H1 (cell line): Measurements from ENCODE around the gene STARD8. TPM values are rescaled to one million over a fixed set of nuclear protein-coding genes. Genes with fewer than 3 reads are reported as not detected.

Source experiments
- CTCF ChIA-PET: fragments of 300-600 bp; sonication (Branson Sonifier 250); formaldehyde crosslinking; loops from one replicate; lab custom pipeline; 2021; ENCODE audit not compliant: partially characterized antibody; lab: Charles Lee
- POLR2A ChIA-PET: fragments of 300-600 bp; sonication (Branson Sonifier 250); formaldehyde crosslinking; loops from one replicate; lab custom pipeline; 2021; ENCODE audit warnings: inconsistent platforms; ENCODE audit not compliant: partially characterized antibody; lab: Charles Lee
- DNase-seq, 2 experiments: peaks; one replicate each; pipeline versions ENCODE4 v3.0.0 to v3.0.0-alpha.2; 2010 to 2022; ENCODE audit warnings: low spot score in 2 of 2, low read depth in 1 of 2, mixed read lengths in 1 of 2
- FAIRE-seq: peaks from 2 replicates; lab custom pipeline; 2011; peaks lifted over from hg19 to GRCh38; lab: Jason Lieb, UNC
- H2AFZ ChIP-seq: 2 replicates; pipeline ENCODE4 v1.8.1; 2012; ENCODE audit warnings: low read length, inconsistent platforms
- H2AK5ac ChIP-seq: 2 replicates; pipeline ENCODE4 v1.6.1; 2013; ENCODE audit warnings: low read depth, low read length
- H2BK120ac ChIP-seq: replicated peaks from 2 replicates; pipeline ENCODE3; 2013; ENCODE audit warnings: low read depth, low read length, inconsistent platforms
- H2BK12ac ChIP-seq: 2 replicates; pipeline ENCODE4 v1.6.1; 2013; ENCODE audit warnings: low read depth, low read length
- H2BK15ac ChIP-seq: 2 replicates; pipeline ENCODE4 v1.6.1; 2013; ENCODE audit warnings: low read length
- H2BK20ac ChIP-seq: 2 replicates; pipeline ENCODE4 v1.6.1; 2013; ENCODE audit warnings: low read length
- H2BK5ac ChIP-seq: 2 replicates; pipeline ENCODE4 v1.6.1; 2013; ENCODE audit warnings: low read depth, low read length
- H3K14ac ChIP-seq: 2 replicates; pipeline ENCODE4 v1.6.1; 2013; ENCODE audit warnings: inconsistent platforms; ENCODE audit not compliant: insufficient read length
- H3K18ac ChIP-seq: 2 replicates; pipeline ENCODE4 v1.6.1; 2013; ENCODE audit warnings: low read length; ENCODE audit errors: extremely low read depth
- H3K23ac ChIP-seq: 2 replicates; pipeline ENCODE4 v1.6.1; 2013; ENCODE audit warnings: inconsistent platforms; ENCODE audit not compliant: insufficient read length
- H3K23me2 ChIP-seq: 2 replicates; pipeline ENCODE4 v1.6.1; 2013; ENCODE audit warnings: low read depth, low read length
- H3K27ac ChIP-seq: 2 replicates; pipeline ENCODE4 v1.6.1; 2011; ENCODE audit warnings: low read depth, low read length, inconsistent platforms
- H3K27me3 ChIP-seq, 4 experiments: replicated peaks in 1 of 4; 1 replicate in 1 of 4; 2 replicates in 3 of 4; pipeline versions ENCODE4 v1.6.1 to v1.8.1; 2011 to 2013; ENCODE audit warnings: low read length in 3 of 4, mild to moderate bottlenecking in 3 of 4, inconsistent platforms in 2 of 4, mixed read lengths in 2 of 4, moderate library complexity in 1 of 4; ENCODE audit not compliant: control insufficient read depth in 3 of 4, insufficient read depth in 3 of 4; ENCODE audit errors: extremely low read depth in 1 of 4
- H3K36me3 ChIP-seq, 4 experiments: 2 replicates each; pipeline versions ENCODE4 v1.6.1 to v1.8.1; 2011 to 2013; ENCODE audit warnings: mild to moderate bottlenecking in 4 of 4, low read length in 3 of 4, moderate library complexity in 2 of 4, control low read depth in 1 of 4, inconsistent platforms in 1 of 4; ENCODE audit not compliant: insufficient read depth in 4 of 4, control insufficient read depth in 2 of 4
- H3K4ac ChIP-seq: replicated peaks from 2 replicates; pipeline ENCODE3; 2013; ENCODE audit warnings: low read length, low read depth, mixed read lengths, inconsistent platforms; ENCODE audit not compliant: insufficient read length
- H3K4me1 ChIP-seq, 4 experiments: replicated peaks in 1 of 4; 1 replicate in 1 of 4; 2 replicates in 3 of 4; pipeline versions ENCODE4 v1.6.1 to v1.8.1; 2011 to 2013; ENCODE audit warnings: low read length in 3 of 4, inconsistent platforms in 2 of 4, mixed read lengths in 1 of 4; ENCODE audit not compliant: insufficient read depth in 4 of 4, control insufficient read depth in 3 of 4
- H3K4me2 ChIP-seq, 2 experiments: 2 replicates each; pipeline versions ENCODE4 v1.6.1 to v1.8.1; 2011 to 2013; ENCODE audit warnings: low read depth in 2 of 2, low read length in 2 of 2, control low read depth in 1 of 2, inconsistent platforms in 1 of 2, mild to moderate bottlenecking in 1 of 2; ENCODE audit not compliant: insufficient read depth in 1 of 2
- H3K4me3 ChIP-seq, 4 experiments: fragments of 200-600, 300-600 bp in 1 of 4; sonication (generic), shearing (Covaris generic), sonication (Bioruptor Twin) in 1 of 4; 2 replicates each; pipeline versions ENCODE4 v1.5.1 to v1.8.1; 2011 to 2016; ENCODE audit warnings: low read length in 4 of 4, low read depth in 3 of 4, control low read depth in 2 of 4, inconsistent platforms in 2 of 4, mild to moderate bottlenecking in 2 of 4, mixed read lengths in 1 of 4, moderate library complexity in 1 of 4; ENCODE audit not compliant: insufficient read depth in 2 of 4; ENCODE audit errors: extremely low read depth in 1 of 4
- H3K56ac ChIP-seq: replicated peaks from 2 replicates; pipeline ENCODE3; 2013; ENCODE audit warnings: low read depth, mild to moderate bottlenecking, mixed read lengths, low read length, inconsistent platforms; ENCODE audit not compliant: insufficient read length
- H3K79me1 ChIP-seq: 2 replicates; pipeline ENCODE4 v1.6.1; 2013; ENCODE audit warnings: low read depth, low read length, control low read depth
- H3K79me2 ChIP-seq, 2 experiments: 2 replicates each; pipeline versions ENCODE4 v1.6.1 to v1.8.1; 2012 to 2013; ENCODE audit warnings: low read length in 2 of 2, mild to moderate bottlenecking in 2 of 2, inconsistent platforms in 1 of 2; ENCODE audit not compliant: insufficient read depth in 2 of 2, control insufficient read depth in 1 of 2
- H3K9ac ChIP-seq, 4 experiments: replicated peaks in 1 of 4; 1 replicate in 1 of 4; 2 replicates in 3 of 4; pipeline versions ENCODE4 v1.6.1 to v1.8.1; 2011 to 2013; ENCODE audit warnings: low read depth in 3 of 4, low read length in 3 of 4, control low read depth in 2 of 4, mild to moderate bottlenecking in 2 of 4, moderate library complexity in 2 of 4, inconsistent platforms in 1 of 4; ENCODE audit errors: extremely low read depth in 1 of 4
- H3K9me3 ChIP-seq, 2 experiments: 2 replicates each; pipeline versions ENCODE4 v1.6.1 to v1.8.1; 2012 to 2013; ENCODE audit warnings: mild to moderate bottlenecking in 2 of 2, moderate library complexity in 2 of 2, control low read depth in 1 of 2, inconsistent platforms in 1 of 2, low read depth in 1 of 2, low read length in 1 of 2, mixed read lengths in 1 of 2; ENCODE audit not compliant: insufficient read depth in 2 of 2
- H4K20me1 ChIP-seq, 2 experiments: replicated peaks in 1 of 2; 2 replicates each; pipeline versions ENCODE3 to v1.8.1; 2011 to 2013; ENCODE audit warnings: inconsistent platforms in 2 of 2, low read length in 2 of 2, mild to moderate bottlenecking in 1 of 2; ENCODE audit not compliant: insufficient read depth in 2 of 2, control insufficient read depth in 1 of 2
- H4K5ac ChIP-seq: 2 replicates; pipeline ENCODE4 v1.6.1; 2013; ENCODE audit warnings: low read length, low read depth, mixed read lengths, inconsistent platforms; ENCODE audit not compliant: insufficient read length
- H4K8ac ChIP-seq: 2 replicates; pipeline ENCODE4 v1.8.0; 2013; ENCODE audit warnings: mild to moderate bottlenecking, moderate library complexity, low read length, inconsistent platforms; ENCODE audit not compliant: insufficient read depth; ENCODE audit errors: extremely low read depth
- H4K91ac ChIP-seq: replicated peaks from 2 replicates; pipeline ENCODE3; 2013; ENCODE audit warnings: low read length, mixed read lengths, inconsistent platforms; ENCODE audit not compliant: insufficient read length
- BACH1 ChIP-seq: IDR thresholded peaks from 2 replicates; pipeline ENCODE4 v1.6.1; 2012; ENCODE audit warnings: low read length, improper control_type of control experiment
- CBX5 ChIP-seq: fragments of 300-800, 300-1000 bp; sonication (generic); IDR thresholded peaks from 2 replicates; pipeline ENCODE4 v1.7.1; 2016; ENCODE audit warnings: antibody characterized with exemption, low read length, low read depth
- FOSL1 ChIP-seq: IDR thresholded peaks from 2 replicates; pipeline ENCODE4 v1.6.1; 2011; ENCODE audit warnings: mild to moderate bottlenecking, low read depth, low read length, moderate library complexity; ENCODE audit not compliant: insufficient read depth
- GTF2F1 ChIP-seq: IDR thresholded peaks from 2 replicates; pipeline ENCODE4 v1.6.1; 2012; ENCODE audit warnings: low read depth, low read length, improper control_type of control experiment, borderline replicate concordance
- JUND ChIP-seq: IDR thresholded peaks from 2 replicates; pipeline ENCODE4 v1.6.1; 2011; ENCODE audit warnings: mild to moderate bottlenecking, improper control_type of control experiment, low read length
- NANOG ChIP-seq: IDR thresholded peaks from 2 replicates; pipeline ENCODE4 v1.6.1; 2011; ENCODE audit warnings: low read length, low read depth, mild to moderate bottlenecking, inconsistent platforms; ENCODE audit not compliant: insufficient read depth, poor library complexity, severe bottlenecking
- NRF1 ChIP-seq: IDR thresholded peaks from 2 replicates; pipeline ENCODE4 v1.6.1; 2011; ENCODE audit warnings: mild to moderate bottlenecking, low read depth, low read length, improper control_type of control experiment
- POLR2A ChIP-seq, 2 experiments: IDR thresholded peaks; 1 replicate in 1 of 2; 2 replicates in 1 of 2; pipeline ENCODE4 v1.6.1; 2011; ENCODE audit warnings: low read depth in 2 of 2, low read length in 2 of 2, mild to moderate bottlenecking in 2 of 2; ENCODE audit errors: control extremely low read depth in 1 of 2
- SIX5 ChIP-seq: IDR thresholded peaks from 2 replicates; pipeline ENCODE4 v1.6.1; 2011; ENCODE audit warnings: mild to moderate bottlenecking, low read depth, low read length
- SP1 ChIP-seq: IDR thresholded peaks from 2 replicates; pipeline ENCODE4 v1.6.1; 2011; ENCODE audit warnings: low read depth, low read length
- SP2 ChIP-seq: IDR thresholded peaks from 2 replicates; pipeline ENCODE4 v1.6.1; 2012; ENCODE audit warnings: mild to moderate bottlenecking, low read length, inconsistent platforms
- SP4 ChIP-seq: IDR thresholded peaks from 2 replicates; pipeline ENCODE4 v1.6.1; 2012; ENCODE audit warnings: low read length, inconsistent platforms
- TAF1 ChIP-seq: IDR thresholded peaks from 2 replicates; pipeline ENCODE4 v1.6.1; 2011; ENCODE audit warnings: mild to moderate bottlenecking, low read depth, low read length
- WGBS, 2 experiments: shearing (Covaris generic) in 1 of 2; methylation state at CpG; one replicate each; pipeline versions ENCODE4 v1.1.6 to v1.1.7; 2013 to 2015; ENCODE audit warnings: low lambda C conversion rate in 2 of 2, mixed read lengths in 2 of 2, inconsistent platforms in 1 of 2, low coverage in 1 of 2, missing lambda C conversion rate in 1 of 2; ENCODE audit not compliant: insufficient replicate concordance in 2 of 2, insufficient coverage in 1 of 2, insufficient read length in 1 of 2; ENCODE audit errors: extremely low coverage in 1 of 2, missing lambda C conversion rate in 1 of 2; 5-methylcytosine and 5-hydroxymethylcytosine counted together
- polyA plus RNA-seq, 7 experiments: library from polyadenylated mRNA; depleted of rRNA in 3 of 7; stranded (reverse) in 5 of 7; unstranded in 2 of 7; fragments of >200 nt in 5 of 7; fragments of 200-250 nt in 2 of 7; gene quantifications; 1 replicate in 5 of 7; 2 replicates in 1 of 7; 4 replicates in 1 of 7; pipeline versions ENCODE4 v1.2.1 to v1.2.3, GENCODE V29; 2011 to 2013; ENCODE audit warnings: missing spikeins in 2 of 7, mixed read lengths in 2 of 7
- total RNA-seq: library from RNA; stranded (reverse); fragmentation: NEBNext Ultra II Directional; extraction: Animal tissue kit (Norgen Biotek cat#: 25700); gene quantifications from 2 replicates; pipeline ENCODE4 v1.2.1, GENCODE V29; 2021

Gene STARD8
- total and polyA plus RNA-seq, 2 of the 8 experiments (the other 6 are each of a cell fraction or from before 2014, with no cell fraction given): 1.8 to 3.8 TPM

GRCh38 chrX:68672581-68673318 lies 25.3 kb downstream of the STARD8 start:
- no peaks in the 10 kb centered on the region for H4K20me1 ChIP-seq
- WGBS, 2 experiments: 54% methylated on average over 3 of the region's 3 CpGs; no CpG with 5 or more reads in 1 of the 2 experiments
- no peak overlapping the region for H2BK15ac ChIP-seq
- H3K4ac ChIP-seq: no peak overlapping the region
- no peaks in the 10 kb centered on the region for H3K9me3 ChIP-seq
- no peak overlapping the region for H3K23ac ChIP-seq
- H3K79me1 ChIP-seq: no peaks in the 10 kb centered on the region
- H2BK120ac ChIP-seq: no peak overlapping the region
- no peak overlapping the region for H4K8ac ChIP-seq
- H3K9ac ChIP-seq: no peak overlapping the region
- ChIA-PET POLR2A (interaction anchor here (0.7 to 1.7 kb wide), 3 partner anchors 13 to 96 kb away, joined by 3 to 7 read pairs (median 3); no protein-coding TSS in a partner anchor), CTCF (interaction anchor here (0.8 to 1.7 kb wide), 7 partner anchors 10 to 489 kb away, joined by 3 to 6 read pairs (median 4); no protein-coding TSS in a partner anchor)
- H3K4me2 ChIP-seq: peak overlapping the region; percentile 21 to 34; a peak in 2 of 4 replicates
- no peak overlapping the region; the same call in 1 of the 2 replicates for H3K27ac ChIP-seq
- H3K56ac ChIP-seq: no peak overlapping the region
- H4K91ac ChIP-seq: no peak overlapping the region
- no peak overlapping the region for H2BK5ac ChIP-seq
- no peak for TF ChIP-seq SIX5
- no peak for TF ChIP-seq SP4
- TF ChIP-seq GTF2F1: no peak
- TF ChIP-seq FOSL1: no peak
- no peak for TF ChIP-seq NANOG
- TF ChIP-seq JUND: no peak
- TF ChIP-seq SP1: no peak
- no peak for TF ChIP-seq TAF1
- TF ChIP-seq BACH1: no peak
- no peak for TF ChIP-seq POLR2A (IDR thresholded peaks at IDR 0.05; ENCODE audit: control extremely low read depth in 1 of 2, low read depth in 2 of 2, low read length in 2 of 2)
- TF ChIP-seq NRF1: no peak
- TF ChIP-seq SP2: no peak
- no peak for TF ChIP-seq CBX5
- no peaks in the 10 kb centered on the region for H3K36me3 ChIP-seq
- H4K5ac ChIP-seq: no peak overlapping the region
- H3K18ac ChIP-seq: no peak overlapping the region
- no peak overlapping the region for H2AK5ac ChIP-seq
- H3K4me3 ChIP-seq: no peak overlapping the region
- H2BK12ac ChIP-seq: 0 out of 2 replicates have a peak overlapping the region, but pooled peaks have one; percentile 60
- no peak for DNase-seq
- peaks cover 0 to 14% (median 6%) of the 10 kb centered on the region in 4 experiments; a peak in 5 of 7 replicates for H3K4me1 ChIP-seq
- peak; percentile 75 for FAIRE-seq
- H3K27me3 ChIP-seq: no peaks in the 10 kb centered on the region
- no peak overlapping the region; the same call in 1 of the 2 replicates for H2BK20ac ChIP-seq
- H2AFZ ChIP-seq: no peak overlapping the region
- H3K79me2 ChIP-seq: no peaks in the 10 kb centered on the region
- no peaks in the 10 kb centered on the region for H3K23me2 ChIP-seq
- H3K14ac ChIP-seq: no peak overlapping the region
